T-helper 1 cell (primary cell): ENCODE data around the gene CDCP2.
"Not testable (repeated sequence)": the region's sequence is repeated elsewhere in the genome, so short reads cannot be mapped to it uniquely, and the experiment has no call there.

ENCODE experiments used
- DNase-seq, 5 donors: peaks; one replicate each; pipeline ENCODE4 v3.0.0-alpha.2; 2012 to 2020

CDCP2 gene

GRCh38 chr1:54112705-54113368, 40.0 kb downstream of the CDCP2 start:
- DNase-seq, result no peak

GRCh38 chr1:54112027-54112426, 40.8 kb downstream of the CDCP2 start:
- no peak for DNase-seq

GRCh38 chr1:54111624-54112023, 41.2 kb downstream of the CDCP2 start:
- DNase-seq, result no peak

GRCh38 chr1:54110996-54111395, 41.8 kb downstream of the CDCP2 start:
- DNase-seq, result no peak

GRCh38 chr1:54109129-54110090, 43.4 kb downstream of the CDCP2 start:
- no peak for DNase-seq

GRCh38 chr1:54108156-54108555, 44.6 kb downstream of the CDCP2 start:
- DNase-seq, result no peak

GRCh38 chr1:54107131-54107530, 45.7 kb downstream of the CDCP2 start:
- DNase-seq, result no peak

GRCh38 chr1:54105736-54106269, 47.0 kb downstream of the CDCP2 start:
- no peak for DNase-seq

- DNase-seq, result no peak
Observed at GRCh38 chr1:54105080-54105479, 47.7 kb downstream of the CDCP2 start.

- DNase-seq, result not testable (repeated sequence)
Observed at GRCh38 chr1:54104613-54105012, 48.2 kb downstream of the CDCP2 start.

GRCh38 chr1:54103414-54103813, 49.4 kb downstream of the CDCP2 start:
- no peak for DNase-seq

GRCh38 chr1:54100500-54100899, 52.3 kb downstream of the CDCP2 start:
- no peak for DNase-seq

- no peak for DNase-seq
Observed at GRCh38 chr1:54099061-54099610, 53.7 kb downstream of the CDCP2 start.

GRCh38 chr1:54096877-54097240, 55.9 kb downstream of the CDCP2 start:
- DNase-seq, result no peak

- no peak for DNase-seq
Observed at GRCh38 chr1:54096227-54096876, 56.4 kb downstream of the CDCP2 start.

GRCh38 chr1:54095546-54096226, 57.1 kb downstream of the CDCP2 start:
- DNase-seq, result no peak

- not testable (repeated sequence) for DNase-seq
Observed at GRCh38 chr1:54094730-54095105, 58.1 kb downstream of the CDCP2 start.

GRCh38 chr1:54094001-54094729, 58.6 kb downstream of the CDCP2 start:
- no peak for DNase-seq

- no peak for DNase-seq
Observed at GRCh38 chr1:54091666-54092065, 61.1 kb downstream of the CDCP2 start.

GRCh38 chr1:54088385-54088784, 64.4 kb downstream of the CDCP2 start:
- no peak for DNase-seq

- DNase-seq, result no peak
Observed at GRCh38 chr1:54086754-54087153, 66.0 kb downstream of the CDCP2 start.

- no peak for DNase-seq
Observed at GRCh38 chr1:54084794-54085193, 68.0 kb downstream of the CDCP2 start.
